SU-DHL-6 (cell line): ENCODE results near the gene PTPRG.

Source experiments
- H2AFZ ChIP-seq: fragments of 200-600 bp; sonication (generic); 2 replicates; pipeline ENCODE4 v1.6.1; 2014; ENCODE audit warnings: low read depth, mild to moderate bottlenecking, moderate library complexity, mixed read lengths, antibody characterized with exemption, low read length; ENCODE audit not compliant: severe bottlenecking
- H3F3A ChIP-seq: fragments of 200-600 bp; shearing (Covaris generic); 2 replicates; pipeline ENCODE4 v1.6.0; 2016; ENCODE audit warnings: antibody characterized with exemption, mild to moderate bottlenecking; ENCODE audit not compliant: insufficient read depth
- H3K27ac ChIP-seq: fragments of 200-600 bp; sonication (generic); 2 replicates; pipeline ENCODE4 v1.5.1; 2016; ENCODE audit warnings: low read depth, mild to moderate bottlenecking, low read length, moderate library complexity, mixed read lengths
- H3K27me3 ChIP-seq: fragments of 200-600 bp; sonication (generic), shearing (Covaris generic); 2 replicates; pipeline ENCODE4 v1.6.0; 2014; ENCODE audit warnings: mild to moderate bottlenecking, low read length
- H3K36me3 ChIP-seq: fragments of 200-600 bp; sonication (generic); 2 replicates; pipeline ENCODE4 v1.6.1; 2014; ENCODE audit warnings: mild to moderate bottlenecking, low read length, mixed read lengths
- H3K4me2 ChIP-seq: fragments of 300-600, 200-600 bp; shearing (Covaris generic), sonication (generic); 2 replicates; pipeline ENCODE4 v1.6.0; 2014; ENCODE audit warnings: low read length, low read depth, mild to moderate bottlenecking; ENCODE audit not compliant: poor library complexity, severe bottlenecking
- H3K4me3 ChIP-seq: fragments of 200-600 bp; sonication (generic); 2 replicates; pipeline ENCODE4 v1.5.1; 2014; ENCODE audit warnings: antibody characterized with exemption, low read length, mild to moderate bottlenecking, mixed read lengths; ENCODE audit not compliant: insufficient read depth, poor library complexity, severe bottlenecking
- H3K79me2 ChIP-seq: fragments of 200-600 bp; sonication (generic); 2 replicates; pipeline ENCODE4 v1.6.1; 2014; ENCODE audit warnings: mild to moderate bottlenecking, low read length, moderate library complexity; ENCODE audit not compliant: insufficient read depth
- H3K9ac ChIP-seq: fragments of 200-600 bp; sonication (generic); 2 replicates; pipeline ENCODE4 v1.7.0; 2014; ENCODE audit warnings: mild to moderate bottlenecking, low read length
- H3K9me2 ChIP-seq: fragments of 200-600 bp; sonication (generic); replicated peaks from 2 replicates; pipeline ENCODE4 v1.6.1; 2014; ENCODE audit warnings: low read length; ENCODE audit not compliant: insufficient read depth
- H3K9me3 ChIP-seq: fragments of 200-600 bp; sonication (generic); 2 replicates; pipeline ENCODE4 v1.6.1; 2014; ENCODE audit warnings: low read length, mixed read lengths; ENCODE audit not compliant: insufficient read depth
- H4K20me1 ChIP-seq: fragments of 200-600 bp; sonication (generic); 2 replicates; pipeline ENCODE4 v1.6.1; 2014; ENCODE audit warnings: low read depth, mild to moderate bottlenecking, antibody characterized with exemption, low read length, moderate library complexity, mixed read lengths
- CTCF ChIP-seq: fragments of 200-600 bp; sonication (generic); IDR thresholded peaks from one replicate; pipeline ENCODE4 v1.5.1; 2017; ENCODE audit warnings: antibody characterized with exemption, mild to moderate bottlenecking, low read length, moderate library complexity; ENCODE audit not compliant: insufficient read depth, poor library complexity, severe bottlenecking
- EZH2phosphoT487 ChIP-seq: fragments of 200-600 bp; sonication (generic), shearing (Covaris generic); conservative IDR thresholded peaks from 2 replicates; pipeline ENCODE4 v1.6.1; 2018; ENCODE audit warnings: mild to moderate bottlenecking, antibody characterized with exemption, low read length, moderate library complexity, mixed read lengths

Gene PTPRG

DNA sequence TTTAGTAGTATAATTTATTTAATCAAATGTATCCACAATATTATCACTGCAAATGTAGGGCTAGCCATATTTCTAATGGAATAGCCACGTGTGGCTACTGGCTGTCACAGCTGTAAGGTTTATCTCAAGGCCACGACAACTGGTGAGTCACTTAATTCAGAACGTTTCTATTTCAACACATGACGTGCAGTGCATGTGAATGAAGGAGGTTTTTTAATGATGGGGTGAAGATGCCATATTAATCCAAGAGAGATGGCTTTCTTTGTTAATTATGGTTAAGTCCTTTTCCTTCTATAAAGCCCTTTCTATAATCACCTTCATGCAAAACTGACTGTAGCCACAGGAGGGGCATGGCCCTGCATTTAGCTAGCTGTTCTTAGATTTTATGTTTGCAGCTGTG, 600.0 kb downstream of the PTPRG start:
- no peaks in the 10 kb centered on the region for H3K36me3 ChIP-seq
- H3K9me3 ChIP-seq, result no peaks in the 10 kb centered on the region
- no peaks in the 10 kb centered on the region for H3F3A ChIP-seq
- H3K9me2 ChIP-seq, result no peaks in the 10 kb centered on the region
- no peak for TF ChIP-seq EZH2phosphoT487
- no peak for TF ChIP-seq CTCF
- no peak overlapping the region for H3K4me3 ChIP-seq
- no peaks in the 10 kb centered on the region for H3K27me3 ChIP-seq
- no peak overlapping the region for H2AFZ ChIP-seq
- no peaks in the 10 kb centered on the region for H3K79me2 ChIP-seq
- H3K4me2 ChIP-seq, result no peak overlapping the region
- H4K20me1 ChIP-seq, result no peaks in the 10 kb centered on the region
- no peak overlapping the region for H3K9ac ChIP-seq
- H3K27ac ChIP-seq, result no peak overlapping the region

DNA sequence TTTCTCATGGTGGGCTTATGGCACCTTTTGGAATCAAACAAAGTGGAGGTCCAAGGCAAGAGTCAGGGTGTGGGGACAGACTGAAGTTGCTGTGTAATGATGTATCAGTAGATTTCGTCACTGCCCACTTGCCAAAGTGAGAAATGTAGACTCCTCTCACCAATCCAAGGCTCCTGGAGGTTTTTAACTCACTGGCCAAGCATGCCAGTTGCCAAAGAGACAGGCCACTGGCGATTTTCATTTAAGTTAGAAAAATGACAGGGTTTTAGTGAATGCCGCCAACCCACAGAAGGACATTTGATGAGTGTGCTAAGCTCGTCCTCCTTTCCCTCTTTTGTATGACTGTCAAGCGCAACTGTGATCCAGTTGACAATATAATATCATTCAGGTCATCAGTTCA, 602.8 kb downstream of the PTPRG start:
- no peaks in the 10 kb centered on the region for H3F3A ChIP-seq
- H3K79me2 ChIP-seq, result no peaks in the 10 kb centered on the region
- H3K4me3 ChIP-seq, result no peak overlapping the region
- TF ChIP-seq EZH2phosphoT487 (no peak), CTCF (no peak)
- no peak overlapping the region for H3K9ac ChIP-seq
- H3K9me2 ChIP-seq, result no peaks in the 10 kb centered on the region
- no peaks in the 10 kb centered on the region for H3K36me3 ChIP-seq
- no peaks in the 10 kb centered on the region for H4K20me1 ChIP-seq
- H2AFZ ChIP-seq, result no peak overlapping the region
- H3K4me2 ChIP-seq, result no peak overlapping the region
- H3K27ac ChIP-seq, result no peak overlapping the region
- no peaks in the 10 kb centered on the region for H3K27me3 ChIP-seq
- no peaks in the 10 kb centered on the region for H3K9me3 ChIP-seq

- H3K79me2 ChIP-seq, result no peaks in the 10 kb centered on the region
Observed at GRCh38 chr3:62164746-62165145, 603.4 kb downstream of the PTPRG start.

More at GRCh38 chr3:62164746-62165145, 603.4 kb downstream of the PTPRG start:
- no peak for TF ChIP-seq EZH2phosphoT487
- no peak for TF ChIP-seq CTCF
- Histone ChIP-seq H3K27me3 (no peaks in the 10 kb centered on the region), H3K4me2 (no peak overlapping the region), H3K36me3 (no peaks in the 10 kb centered on the region), H3F3A (no peaks in the 10 kb centered on the region), H3K9ac (no peak overlapping the region), H3K9me3 (no peaks in the 10 kb centered on the region), H3K27ac (no peak overlapping the region), H4K20me1 (no peaks in the 10 kb centered on the region), H3K4me3 (no peak overlapping the region), H3K9me2 (no peaks in the 10 kb centered on the region), H2AFZ (no peak overlapping the region)
